K562 treated with DMSO at 1 percent for 24 hours (cell line): Measurements from ENCODE around the gene PTHLH. TPM values are rescaled to one million over a fixed set of nuclear protein-coding genes. Genes with fewer than 3 reads are reported as not detected.

ENCODE experiments used
- total RNA-seq: library from RNA; unstranded; fragments of 300-600 nt; gene quantifications from 2 replicates; pipeline ENCODE4 v1.2.3, GENCODE V29; 2022; ENCODE audit warnings: low read depth; ENCODE audit not compliant: insufficient read depth

The PTHLH gene
- 2.4 and 4.1 TPM in 2 replicates for total RNA-seq

GRCh38 chr12:27972721-27973120, at the start of gene PTHLH:
Gene PTHLH (minus strand): TSS chr12:27972733. CDS start chr12:27969494, 3,239 bp downstream.

Other genes starting within 250 kb of the PTHLH start
- 16.0 and 20.1 TPM in 2 replicates for gene KLHL42, start 192.5 kb downstream of the PTHLH start, total RNA-seq
- not detected in 2 replicates for gene MANSC4, start 192.5 kb downstream of the PTHLH start, total RNA-seq
- gene CCDC91, start 217.7 kb upstream of the PTHLH start, total RNA-seq = 12.7 and 17.7 TPM in 2 replicates